H9 (cell line): ENCODE results near the gene PLXNA4. TPM values are rescaled to one million over a fixed set of nuclear protein-coding genes. Genes with fewer than 3 reads are reported as not detected.

ENCODE experiments used
- DNase-seq: peaks from one replicate; pipeline ENCODE4 v3.0.0-alpha.2; 2017
- H2AFZ ChIP-seq: one replicate; pipeline ENCODE4 v1.6.1; 2013; ENCODE audit warnings: mild to moderate bottlenecking, low read length, control low read depth, moderate library complexity
- H2AK5ac ChIP-seq: 2 replicates; pipeline ENCODE4 v1.6.1; 2013; ENCODE audit warnings: low read length, control low read depth, mixed read lengths; ENCODE audit not compliant: insufficient read length
- H2BK120ac ChIP-seq: one replicate; pipeline ENCODE4 v1.6.1; 2013; ENCODE audit warnings: low read depth, mild to moderate bottlenecking, low read length, control low read depth, inconsistent platforms; ENCODE audit not compliant: poor library complexity, severe bottlenecking
- H2BK12ac ChIP-seq: 2 replicates; pipeline ENCODE4 v1.6.1; 2013; ENCODE audit warnings: low read length, control low read depth, mixed read lengths, low read depth; ENCODE audit not compliant: insufficient read length
- H2BK15ac ChIP-seq: 2 replicates; pipeline ENCODE4 v1.6.1; 2013; ENCODE audit warnings: low read depth, low read length, control low read depth
- H2BK20ac ChIP-seq: one replicate; pipeline ENCODE4 v1.6.1; 2013; ENCODE audit warnings: low read depth, mild to moderate bottlenecking, low read length, control low read depth, inconsistent platforms; ENCODE audit not compliant: poor library complexity, severe bottlenecking
- H2BK5ac ChIP-seq: 2 replicates; pipeline ENCODE4 v1.6.1; 2013; ENCODE audit warnings: low read length, control low read depth, mixed read lengths; ENCODE audit not compliant: insufficient read length
- H3K14ac ChIP-seq: 2 replicates; pipeline ENCODE4 v1.6.1; 2013; ENCODE audit warnings: low read length, control low read depth; ENCODE audit not compliant: insufficient read depth
- H3K18ac ChIP-seq: 2 replicates; pipeline ENCODE4 v1.6.1; 2013; ENCODE audit warnings: low read depth, mild to moderate bottlenecking, mixed read lengths, low read length, control low read depth; ENCODE audit not compliant: insufficient read length
- H3K23ac ChIP-seq: 2 replicates; pipeline ENCODE4 v1.6.1; 2013; ENCODE audit warnings: low read length, control low read depth, mixed read lengths, low read depth; ENCODE audit not compliant: insufficient read length
- H3K23me2 ChIP-seq: 2 replicates; pipeline ENCODE4 v1.6.1; 2013; ENCODE audit warnings: low read depth, mild to moderate bottlenecking, mixed read lengths, low read length, control low read depth; ENCODE audit not compliant: insufficient read length, poor library complexity, severe bottlenecking
- H3K27ac ChIP-seq: 2 replicates; pipeline ENCODE4 v1.5.1; 2013; ENCODE audit warnings: low read length, control low read depth, mixed read lengths, low read depth; ENCODE audit not compliant: insufficient read length
- H3K27me3 ChIP-seq: 2 replicates; pipeline ENCODE4 v1.6.1; 2013; ENCODE audit warnings: low read length, control low read depth, inconsistent platforms; ENCODE audit not compliant: insufficient read depth
- H3K4ac ChIP-seq: 2 replicates; pipeline ENCODE4 v1.6.1; 2013; ENCODE audit warnings: low read depth, mild to moderate bottlenecking, control low read depth, inconsistent platforms, low read length, moderate library complexity
- H3K4me1 ChIP-seq: 2 replicates; pipeline ENCODE4 v1.6.1; 2013; ENCODE audit warnings: low read length, control low read depth, inconsistent platforms; ENCODE audit not compliant: insufficient read depth
- H3K4me2 ChIP-seq: 2 replicates; pipeline ENCODE4 v1.6.1; 2013; ENCODE audit warnings: low read length, control low read depth, mixed read lengths; ENCODE audit not compliant: insufficient read length, insufficient read depth
- H3K56ac ChIP-seq: 2 replicates; pipeline ENCODE4 v1.6.1; 2013; ENCODE audit warnings: low read depth, mild to moderate bottlenecking, mixed read lengths, low read length, control low read depth; ENCODE audit not compliant: insufficient read length
- H3K79me1 ChIP-seq: 2 replicates; pipeline ENCODE4 v1.6.1; 2013; ENCODE audit warnings: low read depth, mild to moderate bottlenecking, moderate library complexity, low read length, control low read depth, inconsistent platforms; ENCODE audit not compliant: insufficient read depth, poor library complexity, severe bottlenecking
- H3K79me2 ChIP-seq: 2 replicates; pipeline ENCODE4 v1.6.1; 2013; ENCODE audit warnings: low read length, control low read depth, inconsistent platforms; ENCODE audit not compliant: insufficient read depth
- H3K9ac ChIP-seq: 2 replicates; pipeline ENCODE4 v1.6.1; 2013; ENCODE audit warnings: low read length, control low read depth, mixed read lengths; ENCODE audit not compliant: insufficient read length; ENCODE audit errors: extremely low read depth
- H3K9me3 ChIP-seq: one replicate; pipeline ENCODE4 v1.6.1; 2013; ENCODE audit warnings: low read depth, low read length, inconsistent platforms; ENCODE audit not compliant: control insufficient read depth
- H3T11ph ChIP-seq: one replicate; pipeline ENCODE4 v1.6.1; 2013; ENCODE audit warnings: mild to moderate bottlenecking, low read length, control low read depth, inconsistent platforms
- H4K20me1 ChIP-seq: one replicate; pipeline ENCODE4 v1.6.1; 2013; ENCODE audit not compliant: control insufficient read depth, insufficient read length, insufficient read depth
- H4K5ac ChIP-seq: 2 replicates; pipeline ENCODE4 v1.6.1; 2013; ENCODE audit warnings: low read depth, mild to moderate bottlenecking, mixed read lengths, low read length, control low read depth; ENCODE audit not compliant: insufficient read length
- H4K8ac ChIP-seq: replicated peaks from 2 replicates; pipeline ENCODE4 v1.6.1; 2013; ENCODE audit warnings: low read length, control low read depth, mixed read lengths, low read depth; ENCODE audit not compliant: insufficient read length
- H4K91ac ChIP-seq: 2 replicates; pipeline ENCODE4 v1.6.1; 2013; ENCODE audit warnings: low read depth, mild to moderate bottlenecking, moderate library complexity, mixed read lengths, low read length, control low read depth; ENCODE audit not compliant: insufficient read length
- H3K27ac Mint-ChIP-seq, 3 experiments: 2 replicates in 2 of 3; 3 replicates in 1 of 3; pipeline ENCODE4 v1.8.0; 2020 to 2021; ENCODE audit warnings: mixed read lengths in 3 of 3, mild to moderate bottlenecking in 1 of 3, moderate library complexity in 1 of 3
- H3K27me3 Mint-ChIP-seq: 2 replicates; pipeline ENCODE4 v1.8.0; 2021; ENCODE audit warnings: low read depth, mild to moderate bottlenecking, moderate library complexity, mixed read lengths
- H3K36me3 Mint-ChIP-seq, 3 experiments: 2 replicates in 2 of 3; 3 replicates in 1 of 3; pipeline ENCODE4 v1.8.0; 2020 to 2021; ENCODE audit warnings: low read depth in 3 of 3, mixed read lengths in 3 of 3; ENCODE audit not compliant: insufficient read depth in 1 of 3
- H3K4me1 Mint-ChIP-seq, 2 experiments: 2 replicates each; pipeline ENCODE4 v1.8.0; 2020; ENCODE audit warnings: mixed read lengths in 2 of 2
- H3K4me3 Mint-ChIP-seq, 2 experiments: 2 replicates in 1 of 2; 3 replicates in 1 of 2; pipeline ENCODE4 v1.8.0; 2020 to 2021; ENCODE audit warnings: mild to moderate bottlenecking in 2 of 2, mixed read lengths in 2 of 2, moderate library complexity in 1 of 2
- H3K9me3 Mint-ChIP-seq, 2 experiments: 2 replicates in 1 of 2; 3 replicates in 1 of 2; pipeline ENCODE4 v1.8.0; 2020; ENCODE audit warnings: mild to moderate bottlenecking in 2 of 2, mixed read lengths in 2 of 2, moderate library complexity in 1 of 2
- WGBS: extraction: QIAGEN DNeasy Blood & Tissue Kit; methylation state at CpG from one replicate; pipeline ENCODE4 v1.1.7; 2013; ENCODE audit warnings: missing lambda C conversion rate, low lambda C conversion rate, mixed read lengths; ENCODE audit not compliant: insufficient read length; ENCODE audit errors: extremely low coverage; 5-methylcytosine and 5-hydroxymethylcytosine counted together
- total RNA-seq: library from RNA; stranded (reverse); gene quantifications from 2 replicates; pipeline ENCODE4 v1.2.1, GENCODE V29; 2021
- TF ChIP-seq, protein P1 (sequence below): fragments of 200-600 bp; sonication (generic); conservative IDR thresholded peaks from 3 replicates; pipeline ENCODE4 v1.8.0; 2021; ENCODE audit warnings: antibody characterized with exemption, mild to moderate bottlenecking

Gene PLXNA4
- total RNA-seq, 1 experiment from 2014 or later: 0.35 TPM

DNA sequence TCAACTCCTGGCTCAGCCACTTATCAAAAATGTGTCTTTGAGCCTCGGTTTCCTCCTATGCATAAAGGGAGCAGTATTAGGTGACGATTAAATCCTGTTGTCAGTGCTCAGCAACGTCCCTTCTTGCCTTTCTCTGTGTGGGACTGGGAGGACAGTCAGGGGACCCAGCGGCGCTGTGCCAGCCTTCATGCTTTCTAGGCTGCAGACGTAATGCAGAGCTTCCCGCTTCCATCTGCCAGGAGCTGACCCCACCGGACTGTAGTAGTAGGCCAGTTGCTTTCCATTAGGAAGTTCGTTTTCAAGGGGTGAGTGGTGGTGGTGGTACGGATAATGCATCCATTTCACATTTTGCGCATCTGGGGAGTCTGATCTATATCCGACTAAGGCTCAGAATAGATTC lies 321.8 kb downstream of the PLXNA4 start:
- Histone ChIP-seq H3K4me1 (peaks cover 2% of the 10 kb centered on the region; the same call in 1 of the 2 replicates), H3K23me2 (no peaks in the 10 kb centered on the region), H3K9me3 (no peaks in the 10 kb centered on the region), H3K14ac (no peak overlapping the region), H3K79me1 (no peaks in the 10 kb centered on the region), H4K5ac (no peak overlapping the region), H3K23ac (no peak overlapping the region), H2BK5ac (no peak overlapping the region), H3K27ac (no peak overlapping the region), H4K8ac (no peak overlapping the region), H2BK120ac (no peak overlapping the region), H4K91ac (no peak overlapping the region), H3K27me3 (no peaks in the 10 kb centered on the region), H2AFZ (no peak overlapping the region), H3K4ac (no peak overlapping the region), H3K4me2 (no peak overlapping the region), H3T11ph (no peak overlapping the region), H4K20me1 (no peaks in the 10 kb centered on the region), H3K9ac (no peak overlapping the region), H2BK20ac (no peak overlapping the region), H2BK15ac (no peak overlapping the region), H2BK12ac (no peak overlapping the region), H3K18ac (no peak overlapping the region), H2AK5ac (no peak overlapping the region), H3K79me2 (no peaks in the 10 kb centered on the region), H3K56ac (no peak overlapping the region)
- TF ChIP-seq, protein P1, sequence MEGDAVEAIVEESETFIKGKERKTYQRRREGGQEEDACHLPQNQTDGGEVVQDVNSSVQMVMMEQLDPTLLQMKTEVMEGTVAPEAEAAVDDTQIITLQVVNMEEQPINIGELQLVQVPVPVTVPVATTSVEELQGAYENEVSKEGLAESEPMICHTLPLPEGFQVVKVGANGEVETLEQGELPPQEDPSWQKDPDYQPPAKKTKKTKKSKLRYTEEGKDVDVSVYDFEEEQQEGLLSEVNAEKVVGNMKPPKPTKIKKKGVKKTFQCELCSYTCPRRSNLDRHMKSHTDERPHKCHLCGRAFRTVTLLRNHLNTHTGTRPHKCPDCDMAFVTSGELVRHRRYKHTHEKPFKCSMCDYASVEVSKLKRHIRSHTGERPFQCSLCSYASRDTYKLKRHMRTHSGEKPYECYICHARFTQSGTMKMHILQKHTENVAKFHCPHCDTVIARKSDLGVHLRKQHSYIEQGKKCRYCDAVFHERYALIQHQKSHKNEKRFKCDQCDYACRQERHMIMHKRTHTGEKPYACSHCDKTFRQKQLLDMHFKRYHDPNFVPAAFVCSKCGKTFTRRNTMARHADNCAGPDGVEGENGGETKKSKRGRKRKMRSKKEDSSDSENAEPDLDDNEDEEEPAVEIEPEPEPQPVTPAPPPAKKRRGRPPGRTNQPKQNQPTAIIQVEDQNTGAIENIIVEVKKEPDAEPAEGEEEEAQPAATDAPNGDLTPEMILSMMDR: no peak
- H3K9me3 Mint-ChIP-seq: no peaks in the 10 kb centered on the region
- no peak overlapping the region for H3K27ac Mint-ChIP-seq
- no peak for DNase-seq
- no peaks in the 10 kb centered on the region for H3K36me3 Mint-ChIP-seq
- no CpG with 5 or more reads among the region's 12 CpGs for WGBS
- H3K4me3 Mint-ChIP-seq: no peak overlapping the region
- H3K27me3 Mint-ChIP-seq: 0 out of 2 replicates have a peak, but pooled peaks cover 1% of the 10 kb centered on the region
- H3K4me1 Mint-ChIP-seq: peaks cover 24 to 25% of the 10 kb centered on the region in 2 experiments
